NB4 (cell line): Measurements from ENCODE around the gene HECTD4.

Experiments used
- MAX ChIP-seq: IDR thresholded peaks from 2 replicates; pipeline ENCODE4 v1.6.1; 2011; ENCODE audit warnings: low read depth, low read length
- MYC ChIP-seq: IDR thresholded peaks from 2 replicates; pipeline ENCODE4 v1.6.1; 2011; ENCODE audit warnings: low read depth, low read length
- POLR2A ChIP-seq: IDR thresholded peaks from 2 replicates; pipeline ENCODE4 v1.6.1; 2011; ENCODE audit warnings: mild to moderate bottlenecking; ENCODE audit not compliant: insufficient read length; ENCODE audit errors: extremely low read depth
- TF ChIP-seq, protein P1 (sequence below): IDR thresholded peaks from one replicate; pipeline ENCODE4 v1.5.1; 2012; ENCODE audit warnings: low read depth, low read length

- TF ChIP-seq, protein P1, sequence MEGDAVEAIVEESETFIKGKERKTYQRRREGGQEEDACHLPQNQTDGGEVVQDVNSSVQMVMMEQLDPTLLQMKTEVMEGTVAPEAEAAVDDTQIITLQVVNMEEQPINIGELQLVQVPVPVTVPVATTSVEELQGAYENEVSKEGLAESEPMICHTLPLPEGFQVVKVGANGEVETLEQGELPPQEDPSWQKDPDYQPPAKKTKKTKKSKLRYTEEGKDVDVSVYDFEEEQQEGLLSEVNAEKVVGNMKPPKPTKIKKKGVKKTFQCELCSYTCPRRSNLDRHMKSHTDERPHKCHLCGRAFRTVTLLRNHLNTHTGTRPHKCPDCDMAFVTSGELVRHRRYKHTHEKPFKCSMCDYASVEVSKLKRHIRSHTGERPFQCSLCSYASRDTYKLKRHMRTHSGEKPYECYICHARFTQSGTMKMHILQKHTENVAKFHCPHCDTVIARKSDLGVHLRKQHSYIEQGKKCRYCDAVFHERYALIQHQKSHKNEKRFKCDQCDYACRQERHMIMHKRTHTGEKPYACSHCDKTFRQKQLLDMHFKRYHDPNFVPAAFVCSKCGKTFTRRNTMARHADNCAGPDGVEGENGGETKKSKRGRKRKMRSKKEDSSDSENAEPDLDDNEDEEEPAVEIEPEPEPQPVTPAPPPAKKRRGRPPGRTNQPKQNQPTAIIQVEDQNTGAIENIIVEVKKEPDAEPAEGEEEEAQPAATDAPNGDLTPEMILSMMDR: no peak
- TF ChIP-seq POLR2A (no peak), MYC (no peak), MAX (no peak)
Observed at GRCh38 chr12:112219195-112219594, 163.0 kb downstream of the HECTD4 start.
